Activated CD8-positive, alpha-beta T cell treated with anti-CD3 and anti-CD28 coated beads for 36 hours (primary cell): ENCODE measurements around the gene RTL10. TPM values are rescaled to one million over a fixed set of nuclear protein-coding genes. Genes with fewer than 3 reads are reported as not detected.
A peak's percentile ranks its signal among the peaks of the same experiment; 100 is the strongest.

ENCODE experiments used
- ATAC-seq: fragments of 200-7000 bp; cut with Tn5 transposase; one replicate; pipeline ENCODE4 v1.10.0; 2021; ENCODE audit warnings: mild to moderate bottlenecking, moderate library complexity
- CTCF ChIA-PET: fragments of 350-600 bp; sonication (Branson Sonifier 250); formaldehyde crosslinking; loops from one replicate; lab custom pipeline; 2021; ENCODE audit warnings: antibody characterized with exemption; lab: Charles Lee
- POLR2A ChIA-PET: fragments of 350-600 bp; sonication (Branson Sonifier 250); formaldehyde crosslinking; loops from one replicate; lab custom pipeline; 2021; ENCODE audit warnings: antibody characterized with exemption; lab: Charles Lee
- DNase-seq: peaks from one replicate; pipeline ENCODE4 v3.0.0-alpha.2; 2020
- H3K27ac Mint-ChIP-seq: one replicate; pipeline ENCODE4 v1.8.0; 2021; ENCODE audit warnings: mild to moderate bottlenecking, mixed read lengths
- H3K27me3 Mint-ChIP-seq: one replicate; pipeline ENCODE4 v1.8.0; 2021; ENCODE audit warnings: mixed read lengths
- H3K36me3 Mint-ChIP-seq: one replicate; pipeline ENCODE4 v1.8.0; 2021; ENCODE audit warnings: low read depth, mixed read lengths
- H3K4me1 Mint-ChIP-seq: one replicate; pipeline ENCODE4 v1.8.0; 2021; ENCODE audit warnings: low read depth, mixed read lengths
- H3K4me3 Mint-ChIP-seq: one replicate; pipeline ENCODE4 v1.8.0; 2021; ENCODE audit warnings: mild to moderate bottlenecking, moderate library complexity, mixed read lengths
- H3K9me3 Mint-ChIP-seq: one replicate; pipeline ENCODE4 v1.8.0; 2021; ENCODE audit warnings: mixed read lengths
- intact Hi-C: fragments of 100-400 bp; cut with micrococcal nuclease; formaldehyde crosslinking; loops from one replicate; pipeline ENCODE4 v1.10.0; 2022
- total RNA-seq, 2 experiments: library from RNA; stranded (reverse); gene quantifications; one replicate each; pipeline ENCODE4 v1.2.3, GENCODE V29; 2021
- TF ChIP-seq, protein P1 (sequence below): fragments of 200-600 bp; IDR thresholded peaks from one replicate; pipeline ENCODE4 v1.8.0; 2022; ENCODE audit warnings: antibody characterized with exemption, mild to moderate bottlenecking

The RTL10 gene
- total RNA-seq, 2 experiments from 2014 or later, result 14.7 to 17.4 TPM

DNA sequence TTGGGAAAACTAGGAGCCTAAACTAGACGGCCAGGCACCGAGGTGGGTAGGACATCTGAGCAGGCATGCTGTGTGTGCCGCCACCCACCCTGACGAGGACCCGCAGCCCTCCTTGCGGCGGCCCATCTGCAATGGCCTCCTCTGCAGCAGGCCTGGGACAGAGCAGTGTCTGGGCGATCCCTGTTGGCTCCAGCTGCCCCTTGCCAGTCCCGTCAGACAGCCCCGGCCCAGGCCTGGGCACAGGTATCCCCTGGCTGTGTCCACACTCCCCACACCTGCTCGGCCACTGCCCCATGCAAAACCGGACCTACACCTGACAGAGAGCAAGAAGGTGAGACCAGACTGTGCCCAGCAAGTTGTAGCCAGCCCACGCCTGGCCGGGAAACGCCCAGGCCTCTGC is 38.7 kb upstream of the RTL10 start:
- DNase-seq (no peak), ATAC-seq (no peak)
- no peaks in the 10 kb centered on the region for H3K27me3 Mint-ChIP-seq
- H3K9me3 Mint-ChIP-seq, result no peaks in the 10 kb centered on the region
- H3K27ac Mint-ChIP-seq, result peak overlapping the region; percentile 97
- TF ChIP-seq, protein P1, sequence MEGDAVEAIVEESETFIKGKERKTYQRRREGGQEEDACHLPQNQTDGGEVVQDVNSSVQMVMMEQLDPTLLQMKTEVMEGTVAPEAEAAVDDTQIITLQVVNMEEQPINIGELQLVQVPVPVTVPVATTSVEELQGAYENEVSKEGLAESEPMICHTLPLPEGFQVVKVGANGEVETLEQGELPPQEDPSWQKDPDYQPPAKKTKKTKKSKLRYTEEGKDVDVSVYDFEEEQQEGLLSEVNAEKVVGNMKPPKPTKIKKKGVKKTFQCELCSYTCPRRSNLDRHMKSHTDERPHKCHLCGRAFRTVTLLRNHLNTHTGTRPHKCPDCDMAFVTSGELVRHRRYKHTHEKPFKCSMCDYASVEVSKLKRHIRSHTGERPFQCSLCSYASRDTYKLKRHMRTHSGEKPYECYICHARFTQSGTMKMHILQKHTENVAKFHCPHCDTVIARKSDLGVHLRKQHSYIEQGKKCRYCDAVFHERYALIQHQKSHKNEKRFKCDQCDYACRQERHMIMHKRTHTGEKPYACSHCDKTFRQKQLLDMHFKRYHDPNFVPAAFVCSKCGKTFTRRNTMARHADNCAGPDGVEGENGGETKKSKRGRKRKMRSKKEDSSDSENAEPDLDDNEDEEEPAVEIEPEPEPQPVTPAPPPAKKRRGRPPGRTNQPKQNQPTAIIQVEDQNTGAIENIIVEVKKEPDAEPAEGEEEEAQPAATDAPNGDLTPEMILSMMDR, result no peak
- H3K4me1 Mint-ChIP-seq, result peaks cover 74% of the 10 kb centered on the region
- H3K36me3 Mint-ChIP-seq, result peaks cover 13% of the 10 kb centered on the region
- POLR2A ChIA-PET, result interaction anchor here (8.8 kb wide), 1 partner anchor 38 kb away, joined by 96 read pairs; the partner anchor contains the start of genes GNB1L and RTL10
- no peak overlapping the region for H3K4me3 Mint-ChIP-seq
- intact Hi-C loops, result loop anchor here (5.0 kb wide), 1 partner anchor 36 kb away; no protein-coding TSS in a partner anchor
- CTCF ChIA-PET, result no interaction called here

DNA sequence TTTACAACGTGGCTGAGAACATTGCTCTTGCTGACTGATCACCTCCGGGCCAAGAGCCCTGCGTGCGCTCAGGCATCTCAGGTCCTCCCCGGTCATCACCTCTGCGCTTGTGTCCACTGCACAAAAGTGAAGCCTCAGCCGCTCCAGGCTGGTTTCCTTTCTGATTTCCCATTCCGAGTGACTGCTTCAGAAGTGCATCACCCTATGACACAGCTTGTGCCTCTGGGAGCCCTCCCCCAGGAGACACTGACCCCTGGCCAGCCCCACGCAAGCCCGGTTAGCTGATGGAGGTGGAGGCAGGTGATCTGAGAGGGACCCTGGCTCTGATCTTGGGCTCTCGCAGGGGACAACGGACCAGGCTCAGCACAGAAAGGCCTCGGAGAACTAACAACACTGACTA is 38.3 kb upstream of the RTL10 start:
- no peak for DNase-seq
- Mint-ChIP-seq H3K27ac (peak overlapping the region; percentile 97), H3K36me3 (peaks cover 13% of the 10 kb centered on the region), H3K4me3 (peak overlapping the region; percentile 73), H3K9me3 (no peaks in the 10 kb centered on the region), H3K4me1 (peaks cover 78% of the 10 kb centered on the region), H3K27me3 (no peaks in the 10 kb centered on the region)
- POLR2A ChIA-PET, result interaction anchor here (1.0 to 8.8 kb wide), 4 partner anchors 9 to 173 kb away, joined by 3 to 96 read pairs (median 4); partner anchors contain the start of genes GNB1L and RTL10
- ATAC-seq, result no peak
- CTCF ChIA-PET, result interaction anchor here (1.0 to 2.5 kb wide), 4 partner anchors 37 to 169 kb away, joined by 3 to 7 read pairs (median 5); partner anchors contain the start of genes GNB1L, GP1BB and RTL10
- TF ChIP-seq, protein P1, result no peak
- intact Hi-C loops, result loop anchor here (5.0 kb wide), 1 partner anchor 36 kb away; no protein-coding TSS in a partner anchor

DNA sequence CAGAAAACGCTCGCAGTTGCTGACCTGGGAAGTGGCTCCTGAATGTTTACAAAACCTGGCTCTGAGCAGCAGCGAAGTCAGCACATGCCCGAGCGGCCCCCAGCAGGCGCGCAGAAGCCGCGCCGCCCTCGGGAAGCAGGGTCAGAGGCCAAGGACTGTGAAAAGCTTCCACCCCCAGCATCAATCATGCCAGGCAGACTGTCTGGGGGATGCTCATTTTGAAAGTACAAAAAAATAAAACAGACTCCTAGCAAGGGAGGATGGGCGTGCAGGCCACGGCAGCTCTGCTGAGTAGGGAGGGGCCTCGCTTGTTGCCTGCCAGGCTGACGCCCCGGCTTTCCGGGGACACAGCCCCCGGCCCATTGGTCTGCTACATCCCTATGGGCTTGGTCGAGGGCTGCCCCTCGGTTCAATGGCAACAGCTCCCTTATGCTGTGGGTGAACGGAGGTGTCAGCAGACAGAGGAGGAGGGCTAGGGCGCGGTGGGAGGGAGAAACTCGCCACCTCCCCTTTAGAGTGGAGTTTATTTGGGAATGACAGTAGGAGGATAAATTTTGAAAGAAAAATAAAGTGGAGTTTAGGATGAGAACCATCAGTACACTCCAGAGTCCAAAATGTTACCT is 37.7 kb upstream of the RTL10 start:
- peak; percentile 64 for ATAC-seq
- POLR2A ChIA-PET, result interaction anchor here (0.6 to 8.8 kb wide), 14 partner anchors 10 to 415 kb away, joined by 3 to 96 read pairs (median 3); partner anchors contain the start of genes COMT, GNB1L, RTL10 and TXNRD2
- no peaks in the 10 kb centered on the region for H3K9me3 Mint-ChIP-seq
- peaks cover 81% of the 10 kb centered on the region for H3K4me1 Mint-ChIP-seq
- H3K27ac Mint-ChIP-seq, result peak overlapping the region; percentile 97
- no peaks in the 10 kb centered on the region for H3K27me3 Mint-ChIP-seq
- CTCF ChIA-PET, result interaction anchor here (0.6 to 2.5 kb wide), 7 partner anchors 37 to 172 kb away, joined by 3 to 11 read pairs (median 4); partner anchors contain the start of genes GNB1L, GP1BB and RTL10
- H3K36me3 Mint-ChIP-seq, result peaks cover 13% of the 10 kb centered on the region
- DNase-seq, result peak; percentile 80
- intact Hi-C loops, result loop anchor here (5.0 kb wide), 1 partner anchor 35 kb away; no protein-coding TSS in a partner anchor
- TF ChIP-seq, protein P1, result no peak
- peak overlapping the region; percentile 73 for H3K4me3 Mint-ChIP-seq

DNA sequence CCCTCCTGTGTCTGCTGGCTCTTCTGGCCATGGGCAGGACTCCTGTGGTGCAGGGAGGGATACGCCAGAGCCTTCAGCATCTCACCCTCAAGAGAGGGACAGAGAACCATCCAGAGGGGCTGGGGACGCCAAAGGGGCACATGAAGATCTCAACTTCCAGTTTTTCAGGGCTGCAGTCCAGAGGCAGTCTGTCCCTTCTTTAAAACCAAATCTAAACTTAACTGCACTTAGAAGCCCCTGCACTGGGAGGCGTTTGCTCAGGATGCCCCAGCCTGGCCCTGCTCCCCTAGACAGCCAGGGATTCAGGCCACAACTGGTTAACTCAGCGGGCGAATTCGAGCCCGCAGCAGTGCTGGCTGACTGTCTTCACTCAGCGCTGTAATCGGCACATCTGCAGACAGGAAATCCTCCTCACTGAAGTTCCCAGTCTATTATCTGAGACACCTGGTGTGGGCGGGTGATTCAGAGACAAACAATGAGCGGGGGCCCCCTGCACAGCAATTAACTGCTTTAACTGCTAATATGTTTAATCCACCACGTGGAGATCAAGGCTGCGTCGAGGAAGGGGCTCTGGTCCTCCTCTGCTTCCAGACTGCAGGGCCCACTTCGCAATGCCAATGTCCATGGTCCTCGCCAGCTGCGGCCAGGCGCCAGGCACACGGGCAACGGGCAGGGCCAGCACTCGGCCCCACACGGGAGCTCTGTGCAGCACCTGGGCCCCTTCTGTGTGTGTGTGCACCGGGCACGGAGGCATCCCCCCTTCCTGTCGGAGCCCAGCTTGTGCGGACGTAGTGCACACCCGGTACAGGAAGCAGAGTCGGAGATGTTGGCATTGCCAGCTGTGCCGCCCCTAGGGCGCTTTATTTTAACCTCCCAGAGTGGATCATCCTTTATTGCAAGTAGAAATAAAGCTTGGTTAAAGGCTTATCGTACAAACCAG is 36.9 kb upstream of the RTL10 start:
- ATAC-seq, result peak; percentile 74
- H3K4me1 Mint-ChIP-seq, result peaks cover 81% of the 10 kb centered on the region

More for the DNA sequence above, 36.9 kb upstream of the RTL10 start:
- Mint-ChIP-seq H3K27me3 (no peaks in the 10 kb centered on the region), H3K9me3 (no peaks in the 10 kb centered on the region), H3K36me3 (peaks cover 13% of the 10 kb centered on the region), H3K4me3 (peak overlapping the region; percentile 73), H3K27ac (peak overlapping the region; percentile 97)
- intact Hi-C loops, result loop anchor here (5.0 kb wide), 1 partner anchor 34 kb away; no protein-coding TSS in a partner anchor
- POLR2A ChIA-PET, result interaction anchor here (0.6 to 8.8 kb wide), 15 partner anchors 11 to 172 kb away, joined by 3 to 96 read pairs (median 3); partner anchors contain the start of genes COMT, GNB1L, RTL10 and TXNRD2
- CTCF ChIA-PET, result interaction anchor here (0.6 to 2.5 kb wide), 12 partner anchors 23 to 171 kb away, joined by 3 to 11 read pairs (median 4); partner anchors contain the start of genes GNB1L, GP1BB and RTL10
- TF ChIP-seq, protein P1, result no peak
- peak; percentile 96 for DNase-seq
